ENCODE data around the gene S100A12.
"Not testable (repeated sequence)": the region's sequence is repeated elsewhere in the genome, so short reads cannot be mapped to it uniquely, and the experiment has no call there.

The S100A12 gene

DNA sequence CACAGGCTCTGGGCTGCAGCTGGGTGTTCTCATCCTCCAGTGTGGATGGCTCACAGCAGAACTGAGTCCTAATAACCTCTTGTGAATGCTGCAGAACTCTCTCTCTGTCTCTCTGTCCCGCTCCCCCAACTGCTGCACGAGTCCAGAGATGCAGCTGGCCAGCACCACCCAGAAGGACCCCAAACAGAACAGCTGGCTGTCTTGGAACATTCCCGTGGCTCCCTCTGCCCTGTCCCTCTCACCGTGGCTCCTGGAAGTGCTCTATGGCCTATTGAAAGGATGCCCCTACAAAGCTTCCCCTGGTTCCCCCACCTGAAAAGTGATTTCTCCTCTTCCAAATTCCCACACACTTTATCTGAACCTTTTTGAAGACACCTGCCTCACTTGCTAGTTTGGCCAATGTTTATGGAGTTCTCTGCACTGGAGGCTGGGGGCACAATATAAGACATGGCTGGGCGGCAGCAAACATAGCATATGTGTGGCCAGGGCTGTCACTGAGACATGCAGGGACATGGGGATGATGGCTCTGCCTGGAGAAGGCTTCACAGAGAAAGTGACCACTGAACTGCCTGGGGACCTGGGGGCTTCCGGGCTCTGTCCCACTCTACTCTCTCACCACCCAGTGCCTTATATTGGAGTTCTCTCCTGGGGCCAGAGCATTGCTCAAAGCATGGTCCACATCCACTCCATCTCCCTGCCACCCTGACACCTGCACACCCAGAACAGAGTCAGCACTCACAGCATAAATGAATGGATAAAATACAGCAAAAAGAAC is 30.6 kb upstream of the S100A12 start:
- not testable (repeated sequence) for H3K36me3 ChIP-seq (ENCODE audit: control insufficient read depth, insufficient read depth, low read length); H3K27ac ChIP-seq (ENCODE audit: insufficient read depth, low read depth, low read length, poor library complexity, severe bottlenecking); H3K4me1 ChIP-seq (ENCODE audit: control insufficient read depth, insufficient read depth, low read length); H3K4me3 ChIP-seq (ENCODE audit: insufficient read depth, low read depth, low read length); H3K9me3 ChIP-seq (ENCODE audit: control insufficient read depth, low read length); H3K27me3 ChIP-seq (ENCODE audit: control insufficient read depth, insufficient read depth, low read length, poor library complexity, severe bottlenecking)
- WGBS, 2 experiments = 86 to 91% methylated on average over 6 of the region's 6 CpGs

DNA sequence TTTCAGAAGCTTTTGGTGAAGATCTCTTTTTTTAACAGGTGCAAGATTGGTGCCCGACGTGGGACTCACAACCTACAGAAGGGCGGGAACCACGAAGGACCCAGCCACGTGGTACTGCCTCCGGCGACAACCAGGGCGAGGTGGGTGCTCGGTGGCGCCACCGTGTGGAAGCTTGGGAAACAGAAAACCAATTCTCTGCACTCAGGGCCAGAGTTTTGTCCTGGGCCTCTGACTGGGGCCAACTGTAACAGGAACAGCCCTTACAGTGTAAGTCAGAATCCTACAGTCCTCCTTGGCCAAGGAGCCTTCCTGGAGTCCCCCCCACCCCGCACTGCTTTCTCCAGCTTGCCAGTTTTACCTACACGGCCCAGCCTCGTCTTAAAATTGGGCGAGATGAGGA is 29.3 kb upstream of the S100A12 start:
- Histone ChIP-seq H3K27me3 (ENCODE audit: control insufficient read depth, insufficient read depth, low read length, poor library complexity, severe bottlenecking) (no peaks in the 10 kb centered on the region), H3K4me1 (ENCODE audit: control insufficient read depth, insufficient read depth, low read length) (no peaks in the 10 kb centered on the region), H3K36me3 (ENCODE audit: control insufficient read depth, insufficient read depth, low read length) (no peaks in the 10 kb centered on the region), H3K4me3 (ENCODE audit: insufficient read depth, low read depth, low read length) (no peak overlapping the region), H3K27ac (ENCODE audit: insufficient read depth, low read depth, low read length, poor library complexity, severe bottlenecking) (no peak overlapping the region), H3K9me3 (ENCODE audit: control insufficient read depth, low read length) (no peaks in the 10 kb centered on the region)
- WGBS, 2 experiments = 63 to 64% methylated on average over 15 of the region's 15 CpGs

DNA sequence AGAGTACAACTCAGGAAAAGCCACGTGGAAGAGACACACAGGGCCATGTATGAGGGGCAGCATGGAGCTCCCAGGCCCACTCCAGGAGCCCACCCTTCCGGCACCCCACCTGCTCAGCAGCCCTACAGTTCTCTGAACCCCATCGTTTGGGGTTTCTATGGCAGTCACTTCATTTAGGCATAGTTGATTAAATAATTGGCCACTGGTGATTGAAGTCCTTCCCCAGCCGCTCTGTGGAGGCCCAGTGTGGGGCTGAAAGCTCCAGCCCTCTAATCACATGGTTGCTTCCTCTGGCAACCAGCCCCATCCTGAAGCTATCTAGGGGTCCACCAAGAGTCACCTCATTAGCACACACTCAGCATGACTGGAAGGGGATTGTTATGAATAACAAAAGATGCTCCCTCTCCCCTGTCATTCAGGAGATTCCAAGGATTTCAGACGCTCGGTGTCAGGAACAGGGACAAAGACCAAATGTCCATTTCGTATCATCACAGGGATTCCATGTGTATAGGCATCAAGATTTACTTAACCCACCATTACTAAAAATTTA is 28.7 kb upstream of the S100A12 start:
- H3K36me3 ChIP-seq (ENCODE audit: control insufficient read depth, insufficient read depth, low read length) = no peaks in the 10 kb centered on the region
- 63 to 73% methylated on average over 7 of the region's 7 CpGs for WGBS, 2 experiments
- no peaks in the 10 kb centered on the region for H3K27me3 ChIP-seq (ENCODE audit: control insufficient read depth, insufficient read depth, low read length, poor library complexity, severe bottlenecking)
- H3K4me3 ChIP-seq (ENCODE audit: insufficient read depth, low read depth, low read length) = no peak overlapping the region
- H3K27ac ChIP-seq (ENCODE audit: insufficient read depth, low read depth, low read length, poor library complexity, severe bottlenecking) = no peak overlapping the region
- H3K9me3 ChIP-seq (ENCODE audit: control insufficient read depth, low read length) = no peaks in the 10 kb centered on the region
- no peaks in the 10 kb centered on the region for H3K4me1 ChIP-seq (ENCODE audit: control insufficient read depth, insufficient read depth, low read length)

DNA sequence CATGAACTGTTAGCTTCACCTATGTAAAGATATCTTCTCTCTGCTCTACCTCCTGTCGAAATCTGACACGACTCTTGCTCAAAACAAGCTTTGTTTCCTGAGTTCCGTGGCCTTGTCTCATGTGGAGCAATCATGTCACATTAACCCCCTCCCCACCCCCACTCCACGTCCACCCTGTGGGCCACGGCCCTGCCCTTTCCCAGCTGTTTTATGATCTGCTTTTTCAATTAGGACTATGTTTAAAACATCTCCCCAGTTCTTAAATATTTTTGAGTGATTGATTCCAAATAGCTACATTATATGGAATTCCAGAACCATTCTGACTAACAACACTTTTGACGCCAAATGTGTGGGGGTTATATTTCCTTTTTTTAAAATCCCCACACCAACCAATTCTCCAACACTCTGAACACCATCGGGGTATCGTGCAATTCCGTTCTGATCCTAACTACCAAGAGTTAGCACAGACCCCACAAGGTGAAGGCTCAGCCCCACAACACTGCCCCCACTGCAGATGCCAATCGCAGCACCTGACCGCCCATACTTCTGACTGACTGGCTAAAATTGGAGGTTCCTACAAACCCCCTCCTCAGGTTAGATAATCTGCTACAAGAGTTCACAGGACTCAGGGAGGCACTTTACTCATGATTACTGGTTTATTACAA is 28.1 kb upstream of the S100A12 start:
- H3K4me1 ChIP-seq (ENCODE audit: control insufficient read depth, insufficient read depth, low read length) = no peaks in the 10 kb centered on the region
- H3K36me3 ChIP-seq (ENCODE audit: control insufficient read depth, insufficient read depth, low read length) = no peaks in the 10 kb centered on the region
- no peak overlapping the region for H3K4me3 ChIP-seq (ENCODE audit: insufficient read depth, low read depth, low read length)
- H3K27me3 ChIP-seq (ENCODE audit: control insufficient read depth, insufficient read depth, low read length, poor library complexity, severe bottlenecking) = no peaks in the 10 kb centered on the region
- no peaks in the 10 kb centered on the region for H3K9me3 ChIP-seq (ENCODE audit: control insufficient read depth, low read length)
- 90 to 93% methylated on average over 10 to 11 of the region's 11 CpGs for WGBS, 2 experiments
- no peak overlapping the region for H3K27ac ChIP-seq (ENCODE audit: insufficient read depth, low read depth, low read length, poor library complexity, severe bottlenecking)

DNA sequence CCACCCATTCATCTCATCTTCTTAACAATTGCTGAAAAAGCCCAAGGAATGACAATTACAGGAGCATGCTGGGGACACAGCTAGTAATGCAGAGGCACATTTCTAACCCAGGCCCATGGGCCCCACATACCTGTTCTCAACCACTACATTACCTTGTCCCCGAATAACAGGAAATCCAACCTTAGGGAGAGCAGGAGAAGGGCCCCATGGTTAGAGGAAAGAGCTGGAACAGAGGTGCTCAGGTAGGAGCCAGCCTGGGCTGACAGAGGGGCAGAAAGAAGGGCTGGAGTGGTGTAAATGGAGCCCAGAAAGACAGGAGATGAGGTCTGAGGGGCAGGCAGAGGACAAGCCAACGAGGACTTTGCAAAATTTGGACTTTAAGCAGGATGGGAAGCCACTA is 26.8 kb upstream of the S100A12 start:
- no peaks in the 10 kb centered on the region for H3K36me3 ChIP-seq (ENCODE audit: control insufficient read depth, insufficient read depth, low read length)
- 88 to 89% methylated on average over 2 of the region's 2 CpGs for WGBS, 2 experiments
- no peak overlapping the region for H3K4me3 ChIP-seq (ENCODE audit: insufficient read depth, low read depth, low read length)
- no peaks in the 10 kb centered on the region for H3K27me3 ChIP-seq (ENCODE audit: control insufficient read depth, insufficient read depth, low read length, poor library complexity, severe bottlenecking)
- no peaks in the 10 kb centered on the region for H3K4me1 ChIP-seq (ENCODE audit: control insufficient read depth, insufficient read depth, low read length)
- no peak overlapping the region for H3K27ac ChIP-seq (ENCODE audit: insufficient read depth, low read depth, low read length, poor library complexity, severe bottlenecking)
- no peaks in the 10 kb centered on the region for H3K9me3 ChIP-seq (ENCODE audit: control insufficient read depth, low read length)

DNA sequence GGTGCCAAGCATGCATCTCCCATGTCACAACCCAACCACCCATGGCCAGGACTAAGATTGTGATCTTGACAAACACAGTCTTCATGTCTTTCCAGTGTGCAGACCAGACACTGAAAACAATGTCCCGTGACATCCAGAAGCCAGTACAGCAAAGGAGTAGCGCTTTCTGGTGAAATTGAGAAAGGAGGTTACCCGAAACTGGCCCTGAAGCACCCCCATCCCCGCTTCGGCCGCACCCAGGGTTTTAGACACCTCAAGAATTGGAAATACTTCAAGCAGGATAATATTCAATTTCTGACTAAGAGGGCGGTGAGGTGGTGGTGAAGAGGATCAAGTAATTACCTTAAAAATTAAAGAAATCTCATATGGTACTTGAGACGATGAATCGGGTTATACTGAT is 26.0 kb upstream of the S100A12 start:
- Histone ChIP-seq H3K27me3 (ENCODE audit: control insufficient read depth, insufficient read depth, low read length, poor library complexity, severe bottlenecking) (no peaks in the 10 kb centered on the region), H3K27ac (ENCODE audit: insufficient read depth, low read depth, low read length, poor library complexity, severe bottlenecking) (no peak overlapping the region), H3K36me3 (ENCODE audit: control insufficient read depth, insufficient read depth, low read length) (no peaks in the 10 kb centered on the region), H3K4me1 (ENCODE audit: control insufficient read depth, insufficient read depth, low read length) (no peaks in the 10 kb centered on the region), H3K4me3 (ENCODE audit: insufficient read depth, low read depth, low read length) (no peak overlapping the region), H3K9me3 (ENCODE audit: control insufficient read depth, low read length) (no peaks in the 10 kb centered on the region)
- 96 to 97% methylated on average over 6 to 9 of the region's 9 CpGs for WGBS, 2 experiments

DNA sequence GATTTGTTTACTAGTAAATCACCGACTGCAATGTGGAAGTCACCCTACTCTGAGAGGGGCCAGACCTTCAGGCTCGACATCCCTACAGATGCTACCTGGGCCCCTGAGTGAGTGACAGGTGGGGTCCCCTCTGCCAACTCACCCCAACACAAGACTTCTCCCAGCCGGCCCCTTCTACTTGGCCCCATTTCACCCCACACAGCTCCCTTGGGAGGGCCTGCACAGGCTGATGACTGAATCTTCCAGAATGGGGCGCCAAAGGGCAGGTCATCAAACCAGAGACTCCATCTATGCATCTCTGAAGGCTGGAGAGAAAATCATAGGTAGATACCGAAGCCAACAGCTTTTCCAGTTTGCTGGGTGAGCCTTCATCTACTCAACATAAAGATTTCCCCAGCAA is 24.8 kb upstream of the S100A12 start:
- Histone ChIP-seq H3K27ac (ENCODE audit: insufficient read depth, low read depth, low read length, poor library complexity, severe bottlenecking) (no peak overlapping the region), H3K4me3 (ENCODE audit: insufficient read depth, low read depth, low read length) (no peak overlapping the region), H3K36me3 (ENCODE audit: control insufficient read depth, insufficient read depth, low read length) (no peaks in the 10 kb centered on the region), H3K9me3 (ENCODE audit: control insufficient read depth, low read length) (no peaks in the 10 kb centered on the region), H3K27me3 (ENCODE audit: control insufficient read depth, insufficient read depth, low read length, poor library complexity, severe bottlenecking) (no peaks in the 10 kb centered on the region), H3K4me1 (ENCODE audit: control insufficient read depth, insufficient read depth, low read length) (no peaks in the 10 kb centered on the region)
- WGBS, 2 experiments = 80 to 88% methylated on average over 5 of the region's 5 CpGs

DNA sequence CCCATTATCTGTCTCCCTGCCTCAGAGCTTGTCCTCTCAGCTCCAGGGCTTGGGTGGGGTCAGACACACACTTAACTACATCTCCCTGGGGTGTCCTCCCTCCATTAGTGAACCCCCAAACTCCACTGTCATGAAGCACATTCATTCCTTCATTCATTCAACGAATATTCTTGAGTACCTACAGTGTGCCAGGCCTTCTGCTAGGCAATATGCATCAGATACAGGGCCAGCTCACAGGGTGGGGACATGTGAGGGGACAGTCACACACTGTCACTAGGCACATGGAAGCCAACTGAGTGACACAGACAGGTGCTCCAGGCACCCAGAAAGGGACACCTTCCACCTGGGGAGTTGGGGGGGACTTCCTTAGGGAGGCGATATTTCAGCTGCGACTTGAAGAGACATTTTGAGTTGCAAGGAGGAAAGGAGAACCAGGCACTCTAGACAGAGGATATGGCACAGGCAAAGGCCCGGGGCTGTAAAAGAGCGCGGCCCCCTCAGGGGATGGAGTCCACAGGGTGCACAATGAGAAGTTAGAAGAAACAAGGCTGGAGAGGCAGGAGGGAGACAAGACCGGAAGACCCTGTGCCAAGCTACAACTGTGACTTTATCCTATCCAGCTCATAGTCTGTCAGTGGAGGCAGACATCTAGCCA is 24.1 kb upstream of the S100A12 start:
- Histone ChIP-seq H3K36me3 (ENCODE audit: control insufficient read depth, insufficient read depth, low read length) (no peaks in the 10 kb centered on the region), H3K4me1 (ENCODE audit: control insufficient read depth, insufficient read depth, low read length) (no peaks in the 10 kb centered on the region), H3K27me3 (ENCODE audit: control insufficient read depth, insufficient read depth, low read length, poor library complexity, severe bottlenecking) (no peaks in the 10 kb centered on the region), H3K9me3 (ENCODE audit: control insufficient read depth, low read length) (no peaks in the 10 kb centered on the region), H3K27ac (ENCODE audit: insufficient read depth, low read depth, low read length, poor library complexity, severe bottlenecking) (no peak overlapping the region), H3K4me3 (ENCODE audit: insufficient read depth, low read depth, low read length) (no peak overlapping the region)
- WGBS, 2 experiments = 93 to 94% methylated on average over 7 of the region's 7 CpGs

DNA sequence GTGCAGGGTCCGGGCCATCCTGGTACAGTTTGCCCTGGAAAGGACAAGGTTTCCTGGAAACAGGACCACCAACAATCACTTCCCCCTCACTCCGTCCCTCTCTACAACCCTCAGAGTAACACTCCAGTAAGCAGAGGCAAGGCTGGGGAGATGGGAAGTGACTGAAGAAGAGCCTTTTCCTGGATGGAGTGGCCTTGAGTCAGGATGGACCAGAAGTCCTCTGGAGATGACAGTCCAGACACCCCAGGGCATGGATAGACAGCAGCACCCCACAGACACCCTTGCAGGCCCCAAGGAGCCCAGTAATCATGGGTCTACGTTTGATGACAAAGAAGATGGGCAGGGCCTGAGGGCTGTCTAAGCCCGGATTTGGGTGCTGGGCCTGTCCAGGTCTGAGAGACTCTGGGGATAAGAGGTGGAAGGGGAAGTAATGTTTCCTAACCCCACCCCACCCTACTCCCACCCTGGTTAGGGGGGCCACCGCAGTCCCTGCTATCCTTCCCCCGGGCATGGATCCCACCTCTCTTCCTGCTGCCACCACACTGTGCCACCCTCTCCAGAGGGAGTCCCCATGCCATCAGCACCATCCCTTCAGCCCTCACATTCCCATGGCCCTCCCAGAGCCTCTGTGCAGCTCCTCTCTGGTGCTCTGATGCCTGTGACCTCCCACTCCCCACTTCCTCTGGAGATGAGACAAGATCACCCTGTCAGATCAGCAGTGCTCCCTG is 22.7 kb upstream of the S100A12 start:
- Histone ChIP-seq H3K9me3 (ENCODE audit: control insufficient read depth, low read length) (no peaks in the 10 kb centered on the region), H3K27me3 (ENCODE audit: control insufficient read depth, insufficient read depth, low read length, poor library complexity, severe bottlenecking) (no peaks in the 10 kb centered on the region), H3K4me1 (ENCODE audit: control insufficient read depth, insufficient read depth, low read length) (no peaks in the 10 kb centered on the region), H3K36me3 (ENCODE audit: control insufficient read depth, insufficient read depth, low read length) (no peaks in the 10 kb centered on the region), H3K27ac (ENCODE audit: insufficient read depth, low read depth, low read length, poor library complexity, severe bottlenecking) (no peak overlapping the region), H3K4me3 (ENCODE audit: insufficient read depth, low read depth, low read length) (no peak overlapping the region)
- WGBS, 2 experiments = 86 to 88% methylated on average over 6 of the region's 6 CpGs

Data from ectodermal cell (in vitro differentiated cells).